Transverse colon (tissue), 4 donors: ENCODE data around the gene IDI2.

Experiments
- CTCF ChIP-seq, 5 experiments: fragments of 200-600 bp in 3 of 5; fragments of 450-650 bp in 2 of 5; sonication (generic) in 3 of 5; IDR thresholded peaks; 1 replicate in 2 of 5; 2 replicates in 3 of 5; pipeline ENCODE4 v1.5.1; 2016 to 2017; ENCODE audit warnings: antibody characterized with exemption in 5 of 5, inconsistent platforms in 3 of 5, mild to moderate bottlenecking in 2 of 5, moderate library complexity in 1 of 5
- EP300 ChIP-seq: sonication (generic); formaldehyde crosslinking; IDR thresholded peaks from one replicate; pipeline ENCODE4 v1.6.1; 2017; ENCODE audit warnings: antibody characterized with exemption, low read depth
- POLR2A ChIP-seq: fragments of 450-650 bp; IDR thresholded peaks from one replicate; pipeline ENCODE4 v1.6.1; 2016; ENCODE audit warnings: antibody characterized with exemption, mild to moderate bottlenecking, moderate library complexity
- POLR2AphosphoS5 ChIP-seq, 3 donors: sonication (generic); formaldehyde crosslinking; IDR thresholded peaks; one replicate each; pipeline ENCODE4 v1.6.1; 2016; ENCODE audit warnings: antibody characterized with exemption in 3 of 3

DNA sequence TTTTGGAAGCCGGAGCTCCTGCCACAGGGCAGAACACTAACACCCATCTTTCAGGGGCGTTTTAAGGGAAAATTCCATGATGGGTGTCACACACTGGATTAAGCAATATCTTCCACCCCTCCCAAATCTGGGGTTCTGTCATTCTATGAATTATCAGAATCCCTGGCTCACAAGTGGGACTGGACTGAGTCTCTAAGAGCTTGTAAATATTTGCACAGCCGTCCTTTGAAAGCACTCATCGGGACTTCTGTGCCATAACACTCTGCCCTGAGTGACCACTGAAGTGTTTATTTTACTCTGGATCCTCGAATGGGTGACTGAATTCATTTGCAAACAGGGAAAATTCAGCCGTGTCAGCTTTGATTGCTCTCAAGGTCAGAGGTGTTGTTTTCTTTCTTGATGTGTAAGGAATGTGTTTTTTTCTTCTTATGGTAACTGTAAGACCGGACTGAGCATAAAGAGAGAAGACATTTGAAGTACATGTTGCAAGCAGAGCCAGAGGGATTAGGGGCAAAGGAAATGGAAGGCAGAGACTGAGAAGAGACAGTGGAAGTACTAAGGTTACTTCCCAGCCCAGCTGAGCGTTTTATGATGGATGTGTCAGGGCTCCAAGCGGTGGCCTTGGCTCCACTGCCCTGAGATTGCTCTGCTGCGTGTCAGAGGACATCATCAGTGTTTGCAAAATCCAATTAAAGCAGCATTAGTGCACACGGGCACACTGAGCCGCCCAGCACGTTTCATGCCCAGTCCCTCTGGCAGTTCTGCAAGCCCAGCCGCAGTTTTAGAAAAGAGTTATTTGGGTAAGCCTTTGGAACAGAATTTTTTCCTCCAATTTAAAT, 55.1 kb downstream of the IDI2 start:
- TF ChIP-seq CTCF (IDR thresholded peaks at IDR 0.05) (no peak), POLR2A (no peak), EP300 (no peak), POLR2AphosphoS5 (IDR thresholded peaks at IDR 0.05) (no peak)
